ENCODE measurements around the gene CGNL1. TPM values are rescaled to one million over a fixed set of nuclear protein-coding genes. Genes with fewer than 3 reads are reported as not detected.

Gene CGNL1
- polyA plus RNA-seq, 1 of the 3 experiments (the other 2 are of a cell fraction) = 0.23 TPM

DNA sequence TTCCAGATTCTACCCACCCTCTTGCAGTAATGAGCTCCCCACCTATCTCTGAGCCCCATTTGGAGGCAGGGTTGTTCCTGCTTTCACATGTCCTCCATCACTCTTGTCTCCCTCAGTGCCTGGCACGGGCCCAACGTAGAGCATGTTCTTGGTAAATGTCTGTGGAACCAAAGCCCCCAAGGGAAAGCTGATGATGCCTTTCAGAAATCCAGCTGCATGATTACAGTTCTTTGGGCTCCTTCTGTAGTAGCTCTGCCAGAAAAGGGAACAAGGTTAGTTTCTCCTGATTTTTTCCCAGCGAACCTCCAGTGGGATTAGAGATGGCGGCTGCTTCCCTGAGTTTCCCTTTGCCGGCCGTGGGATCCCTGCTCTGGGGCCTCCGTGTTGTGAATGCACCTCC is 39.3 kb downstream of the CGNL1 start:
- no peak overlapping the region for H3K9ac ChIP-seq
- no peaks in the 10 kb centered on the region for H3K9me3 ChIP-seq
- CTCF ChIA-PET = no interaction called here
- POLR2A ChIA-PET = no interaction called here
- no peak overlapping the region for H2AFZ ChIP-seq (ENCODE audit: low read depth)
- H4K20me1 ChIP-seq (ENCODE audit: insufficient read depth) = no peaks in the 10 kb centered on the region
- no peak overlapping the region for H3K27ac ChIP-seq (ENCODE audit: low read depth in 2 of 2, low read length in 1 of 2)
- H3K27me3 ChIP-seq (ENCODE audit: insufficient read depth) = no peaks in the 10 kb centered on the region
- no peak overlapping the region for H3K4me3 ChIP-seq (ENCODE audit: low read depth in 2 of 2, low read length in 1 of 2)
- H3K79me2 ChIP-seq (ENCODE audit: insufficient read depth) = no peaks in the 10 kb centered on the region
- TF ChIP-seq, protein P1, sequence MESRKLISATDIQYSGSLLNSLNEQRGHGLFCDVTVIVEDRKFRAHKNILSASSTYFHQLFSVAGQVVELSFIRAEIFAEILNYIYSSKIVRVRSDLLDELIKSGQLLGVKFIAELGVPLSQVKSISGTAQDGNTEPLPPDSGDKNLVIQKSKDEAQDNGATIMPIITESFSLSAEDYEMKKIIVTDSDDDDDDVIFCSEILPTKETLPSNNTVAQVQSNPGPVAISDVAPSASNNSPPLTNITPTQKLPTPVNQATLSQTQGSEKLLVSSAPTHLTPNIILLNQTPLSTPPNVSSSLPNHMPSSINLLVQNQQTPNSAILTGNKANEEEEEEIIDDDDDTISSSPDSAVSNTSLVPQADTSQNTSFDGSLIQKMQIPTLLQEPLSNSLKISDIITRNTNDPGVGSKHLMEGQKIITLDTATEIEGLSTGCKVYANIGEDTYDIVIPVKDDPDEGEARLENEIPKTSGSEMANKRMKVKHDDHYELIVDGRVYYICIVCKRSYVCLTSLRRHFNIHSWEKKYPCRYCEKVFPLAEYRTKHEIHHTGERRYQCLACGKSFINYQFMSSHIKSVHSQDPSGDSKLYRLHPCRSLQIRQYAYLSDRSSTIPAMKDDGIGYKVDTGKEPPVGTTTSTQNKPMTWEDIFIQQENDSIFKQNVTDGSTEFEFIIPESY (IDR thresholded peaks at IDR 0.05; ENCODE audit: borderline replicate concordance, low read depth) = no peak
- TF ChIP-seq FOXM1 (IDR thresholded peaks at IDR 0.05; ENCODE audit: low read depth) = no peak
- no peak for TF ChIP-seq RAD21 (IDR thresholded peaks at IDR 0.05; ENCODE audit: low read length)
- no peak for TF ChIP-seq EZH2phosphoT487 (IDR thresholded peaks at IDR 0.05; ENCODE audit: borderline replicate concordance, low read depth)
- TF ChIP-seq, protein P2, sequence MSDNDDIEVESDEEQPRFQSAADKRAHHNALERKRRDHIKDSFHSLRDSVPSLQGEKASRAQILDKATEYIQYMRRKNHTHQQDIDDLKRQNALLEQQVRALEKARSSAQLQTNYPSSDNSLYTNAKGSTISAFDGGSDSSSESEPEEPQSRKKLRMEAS (IDR thresholded peaks at IDR 0.05; ENCODE audit: low read depth) = no peak
- TF ChIP-seq, protein P3, sequence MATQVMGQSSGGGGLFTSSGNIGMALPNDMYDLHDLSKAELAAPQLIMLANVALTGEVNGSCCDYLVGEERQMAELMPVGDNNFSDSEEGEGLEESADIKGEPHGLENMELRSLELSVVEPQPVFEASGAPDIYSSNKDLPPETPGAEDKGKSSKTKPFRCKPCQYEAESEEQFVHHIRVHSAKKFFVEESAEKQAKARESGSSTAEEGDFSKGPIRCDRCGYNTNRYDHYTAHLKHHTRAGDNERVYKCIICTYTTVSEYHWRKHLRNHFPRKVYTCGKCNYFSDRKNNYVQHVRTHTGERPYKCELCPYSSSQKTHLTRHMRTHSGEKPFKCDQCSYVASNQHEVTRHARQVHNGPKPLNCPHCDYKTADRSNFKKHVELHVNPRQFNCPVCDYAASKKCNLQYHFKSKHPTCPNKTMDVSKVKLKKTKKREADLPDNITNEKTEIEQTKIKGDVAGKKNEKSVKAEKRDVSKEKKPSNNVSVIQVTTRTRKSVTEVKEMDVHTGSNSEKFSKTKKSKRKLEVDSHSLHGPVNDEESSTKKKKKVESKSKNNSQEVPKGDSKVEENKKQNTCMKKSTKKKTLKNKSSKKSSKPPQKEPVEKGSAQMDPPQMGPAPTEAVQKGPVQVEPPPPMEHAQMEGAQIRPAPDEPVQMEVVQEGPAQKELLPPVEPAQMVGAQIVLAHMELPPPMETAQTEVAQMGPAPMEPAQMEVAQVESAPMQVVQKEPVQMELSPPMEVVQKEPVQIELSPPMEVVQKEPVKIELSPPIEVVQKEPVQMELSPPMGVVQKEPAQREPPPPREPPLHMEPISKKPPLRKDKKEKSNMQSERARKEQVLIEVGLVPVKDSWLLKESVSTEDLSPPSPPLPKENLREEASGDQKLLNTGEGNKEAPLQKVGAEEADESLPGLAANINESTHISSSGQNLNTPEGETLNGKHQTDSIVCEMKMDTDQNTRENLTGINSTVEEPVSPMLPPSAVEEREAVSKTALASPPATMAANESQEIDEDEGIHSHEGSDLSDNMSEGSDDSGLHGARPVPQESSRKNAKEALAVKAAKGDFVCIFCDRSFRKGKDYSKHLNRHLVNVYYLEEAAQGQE (IDR thresholded peaks at IDR 0.05; ENCODE audit: low read depth, low read length) = no peak
- TF ChIP-seq FOXJ3 (CRISPR knock-in tag; IDR thresholded peaks at IDR 0.05) = no peak
- TF ChIP-seq, protein P4, sequence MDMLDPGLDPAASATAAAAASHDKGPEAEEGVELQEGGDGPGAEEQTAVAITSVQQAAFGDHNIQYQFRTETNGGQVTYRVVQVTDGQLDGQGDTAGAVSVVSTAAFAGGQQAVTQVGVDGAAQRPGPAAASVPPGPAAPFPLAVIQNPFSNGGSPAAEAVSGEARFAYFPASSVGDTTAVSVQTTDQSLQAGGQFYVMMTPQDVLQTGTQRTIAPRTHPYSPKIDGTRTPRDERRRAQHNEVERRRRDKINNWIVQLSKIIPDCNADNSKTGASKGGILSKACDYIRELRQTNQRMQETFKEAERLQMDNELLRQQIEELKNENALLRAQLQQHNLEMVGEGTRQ (IDR thresholded peaks at IDR 0.05; ENCODE audit: borderline replicate concordance, low read depth, low read length) = no peak
- TF ChIP-seq, protein P5, sequence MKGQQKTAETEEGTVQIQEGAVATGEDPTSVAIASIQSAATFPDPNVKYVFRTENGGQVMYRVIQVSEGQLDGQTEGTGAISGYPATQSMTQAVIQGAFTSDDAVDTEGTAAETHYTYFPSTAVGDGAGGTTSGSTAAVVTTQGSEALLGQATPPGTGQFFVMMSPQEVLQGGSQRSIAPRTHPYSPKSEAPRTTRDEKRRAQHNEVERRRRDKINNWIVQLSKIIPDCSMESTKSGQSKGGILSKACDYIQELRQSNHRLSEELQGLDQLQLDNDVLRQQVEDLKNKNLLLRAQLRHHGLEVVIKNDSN (IDR thresholded peaks at IDR 0.05; ENCODE audit: borderline replicate concordance, low read depth) = no peak
- TF ChIP-seq, protein P6, sequence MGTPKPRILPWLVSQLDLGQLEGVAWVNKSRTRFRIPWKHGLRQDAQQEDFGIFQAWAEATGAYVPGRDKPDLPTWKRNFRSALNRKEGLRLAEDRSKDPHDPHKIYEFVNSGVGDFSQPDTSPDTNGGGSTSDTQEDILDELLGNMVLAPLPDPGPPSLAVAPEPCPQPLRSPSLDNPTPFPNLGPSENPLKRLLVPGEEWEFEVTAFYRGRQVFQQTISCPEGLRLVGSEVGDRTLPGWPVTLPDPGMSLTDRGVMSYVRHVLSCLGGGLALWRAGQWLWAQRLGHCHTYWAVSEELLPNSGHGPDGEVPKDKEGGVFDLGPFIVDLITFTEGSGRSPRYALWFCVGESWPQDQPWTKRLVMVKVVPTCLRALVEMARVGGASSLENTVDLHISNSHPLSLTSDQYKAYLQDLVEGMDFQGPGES (IDR thresholded peaks at IDR 0.05; ENCODE audit: low read depth, low read length) = no peak
- TF ChIP-seq GATA2 (CRISPR knock-in tag; IDR thresholded peaks at IDR 0.05) = no peak
- no peak for TF ChIP-seq NRF1 (IDR thresholded peaks at IDR 0.05; ENCODE audit: low read depth, low read length)
- TF ChIP-seq, protein P7, sequence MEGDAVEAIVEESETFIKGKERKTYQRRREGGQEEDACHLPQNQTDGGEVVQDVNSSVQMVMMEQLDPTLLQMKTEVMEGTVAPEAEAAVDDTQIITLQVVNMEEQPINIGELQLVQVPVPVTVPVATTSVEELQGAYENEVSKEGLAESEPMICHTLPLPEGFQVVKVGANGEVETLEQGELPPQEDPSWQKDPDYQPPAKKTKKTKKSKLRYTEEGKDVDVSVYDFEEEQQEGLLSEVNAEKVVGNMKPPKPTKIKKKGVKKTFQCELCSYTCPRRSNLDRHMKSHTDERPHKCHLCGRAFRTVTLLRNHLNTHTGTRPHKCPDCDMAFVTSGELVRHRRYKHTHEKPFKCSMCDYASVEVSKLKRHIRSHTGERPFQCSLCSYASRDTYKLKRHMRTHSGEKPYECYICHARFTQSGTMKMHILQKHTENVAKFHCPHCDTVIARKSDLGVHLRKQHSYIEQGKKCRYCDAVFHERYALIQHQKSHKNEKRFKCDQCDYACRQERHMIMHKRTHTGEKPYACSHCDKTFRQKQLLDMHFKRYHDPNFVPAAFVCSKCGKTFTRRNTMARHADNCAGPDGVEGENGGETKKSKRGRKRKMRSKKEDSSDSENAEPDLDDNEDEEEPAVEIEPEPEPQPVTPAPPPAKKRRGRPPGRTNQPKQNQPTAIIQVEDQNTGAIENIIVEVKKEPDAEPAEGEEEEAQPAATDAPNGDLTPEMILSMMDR (IDR thresholded peaks at IDR 0.05) = no peak
- no peak for TF ChIP-seq SIN3A (IDR thresholded peaks at IDR 0.05; ENCODE audit: borderline replicate concordance, low read depth, low read length)
- H3K36me3 ChIP-seq (replicated peaks in 1 of 2; ENCODE audit: control insufficient read depth in 1 of 2, insufficient read depth in 2 of 2, low read length in 1 of 2) = no peaks in the 10 kb centered on the region
- H3K4me1 ChIP-seq (ENCODE audit: control insufficient read depth in 1 of 2, insufficient read depth in 2 of 2, low read depth in 1 of 2, low read length in 1 of 2) = no peaks in the 10 kb centered on the region
- H3F3A ChIP-seq (replicated peaks; ENCODE audit: insufficient read depth) = no peaks in the 10 kb centered on the region
- H3K4me2 ChIP-seq = no peak overlapping the region
- no peaks in the 10 kb centered on the region for H3K9me2 ChIP-seq
- no peak for DNase-seq
- 69% methylated on average over 7 of the region's 7 CpGs for WGBS (ENCODE audit: low lambda C conversion rate)
